ENCODE measurements around the gene BTD.

- TF ChIP-seq EZH2 (IDR thresholded peaks at IDR 0.05) (no peak), POLR2AphosphoS5 (IDR thresholded peaks at IDR 0.05; ENCODE audit: borderline replicate concordance, low read depth, low read length) (no peak), FOXP2 (optimal IDR thresholded peaks at IDR 0.05; ENCODE audit: control extremely low read depth, extremely low read length, insufficient read depth) (no peak)
These were observed 93.1 kb downstream of the BTD start for GRCh38 chr3:15694628-15695027.

Data from SK-N-MC (cell line).